CD4-positive, alpha-beta T cell treated with Interferon gamma for 1 hour (primary cell): ENCODE results near the gene TSNAXIP1.

Experiments
- DNase-seq: peaks from one replicate; pipeline ENCODE4 v3.0.0-alpha.2; 2020

The TSNAXIP1 gene

DNA sequence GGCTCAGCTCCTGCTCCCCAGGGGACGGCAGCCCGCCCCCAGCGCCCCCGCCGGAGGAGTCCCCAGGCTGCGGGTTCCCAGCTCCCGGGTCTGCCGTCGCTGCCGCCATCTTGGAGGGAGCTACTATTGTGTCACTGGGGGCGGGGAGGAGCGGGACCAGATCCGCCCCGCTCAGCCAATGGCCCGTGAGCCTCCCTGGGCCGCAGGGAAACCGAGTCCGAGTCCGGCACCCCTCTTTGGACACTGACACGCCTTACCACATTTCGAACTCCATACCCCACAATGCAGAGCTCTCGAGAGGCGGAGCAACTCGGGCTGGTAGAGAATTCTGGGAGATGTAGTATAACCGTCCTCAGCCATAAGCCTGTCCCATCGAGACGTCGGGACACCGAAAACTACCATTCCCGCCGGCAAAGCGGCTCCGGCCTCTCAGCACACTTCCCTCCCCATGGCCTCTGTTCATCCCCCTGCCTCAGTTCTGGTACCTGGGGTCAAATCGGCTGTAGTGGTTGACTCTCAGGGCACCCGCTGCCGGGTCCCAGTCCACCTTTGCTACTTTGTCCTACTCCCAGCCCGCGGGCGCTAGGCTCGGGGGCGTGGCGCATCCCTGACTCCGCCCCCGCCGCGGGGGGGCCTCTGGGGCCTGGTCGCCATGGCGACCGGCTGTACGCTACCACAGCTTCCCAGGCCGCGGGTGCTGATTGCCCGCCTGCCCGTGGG lies at the start of gene TSNAXIP1, which contains the start of gene RANBP10:
Gene TSNAXIP1 (plus strand): TSS at position 462 of the 720 bp plus-strand sequence. CDS start 261 bp downstream, outside the sequence.
Gene RANBP10 (minus strand): TSS at position 133 of the 720 bp plus-strand sequence. CDS start 24 bp downstream, at position 109.
- peak; percentile 99 for DNase-seq

GRCh38 chr16:67758006-67758405 lies 48.7 kb upstream of the TSNAXIP1 start:
- no peak for DNase-seq

- no peak for DNase-seq
Observed at GRCh38 chr16:67758966-67759365, 47.7 kb upstream of the TSNAXIP1 start.

DNA sequence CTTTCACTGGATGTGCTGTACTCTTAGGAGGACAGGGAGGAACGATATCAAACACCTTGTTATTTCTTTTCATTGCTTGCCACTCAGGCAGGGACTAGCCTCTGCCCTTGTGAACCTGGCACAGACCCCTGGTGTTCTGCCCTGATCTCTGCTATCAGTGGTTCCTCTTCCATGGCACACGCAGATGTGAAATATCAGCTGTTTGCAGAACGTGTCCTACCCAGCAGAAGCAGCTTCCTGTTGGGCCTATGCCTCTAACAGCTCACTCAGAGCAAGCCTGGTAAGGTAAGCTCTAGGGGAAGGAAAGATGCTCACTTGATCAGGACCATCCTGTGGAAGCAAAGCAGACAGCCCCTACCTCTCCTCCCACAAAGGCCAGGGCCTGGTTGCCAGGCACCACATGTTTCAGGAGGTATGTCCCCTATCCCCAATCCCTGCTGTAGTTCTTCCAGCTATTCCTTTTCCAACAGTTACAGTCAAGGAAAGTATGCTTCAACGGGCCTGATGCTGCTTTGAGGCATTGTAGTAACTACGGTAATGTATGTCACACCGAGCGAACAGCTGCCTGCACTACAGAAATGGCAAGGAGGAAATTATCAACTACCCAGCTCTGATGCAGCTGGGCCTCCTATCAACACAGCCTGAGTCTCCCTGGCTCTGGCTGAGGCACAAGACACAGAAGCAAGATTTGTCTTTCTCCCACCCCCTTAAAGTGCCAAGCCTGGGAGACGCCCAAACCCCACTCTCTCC lies 46.3 kb upstream of the TSNAXIP1 start:
- no peak for DNase-seq

DNA sequence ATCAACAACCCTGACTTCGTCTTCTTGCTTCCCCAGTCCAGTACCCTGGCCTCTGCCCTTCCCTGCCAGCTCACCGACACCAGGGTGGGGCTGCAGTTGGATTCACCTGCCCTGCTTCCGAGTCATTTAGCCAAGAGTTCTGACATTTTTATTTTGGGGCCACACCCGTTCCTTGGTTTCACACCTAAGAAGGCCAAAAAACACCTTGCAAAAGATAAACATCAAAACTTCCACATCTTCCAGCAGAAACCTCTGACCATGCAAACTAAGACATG lies 45.8 kb upstream of the TSNAXIP1 start:
- no peak for DNase-seq

- no peak for DNase-seq
Observed at GRCh38 chr16:67761924-67762323, 44.8 kb upstream of the TSNAXIP1 start.

- no peak for DNase-seq
Observed at GRCh38 chr16:67762385-67762784, 44.3 kb upstream of the TSNAXIP1 start.

DNA sequence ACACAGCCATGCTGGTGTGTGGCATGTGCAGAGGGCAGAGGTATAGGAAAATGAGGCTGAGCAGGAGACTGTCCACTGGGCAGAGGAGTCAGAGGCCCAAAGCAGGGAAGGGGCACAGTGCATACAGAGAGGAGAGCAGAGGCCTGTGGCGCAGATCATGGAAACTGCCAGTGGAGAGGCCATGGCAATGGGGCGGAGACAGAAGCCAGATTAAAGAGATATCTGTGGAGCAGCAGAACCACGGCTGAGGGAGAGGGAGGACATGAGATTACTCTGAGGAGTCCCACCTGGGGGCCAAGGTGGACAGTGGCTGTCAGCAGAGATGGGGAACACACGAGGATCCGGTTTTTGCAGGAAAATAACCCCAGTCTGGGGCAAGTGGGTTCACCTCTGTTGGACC lies 43.6 kb upstream of the TSNAXIP1 start:
- DNase-seq = no peak

DNA sequence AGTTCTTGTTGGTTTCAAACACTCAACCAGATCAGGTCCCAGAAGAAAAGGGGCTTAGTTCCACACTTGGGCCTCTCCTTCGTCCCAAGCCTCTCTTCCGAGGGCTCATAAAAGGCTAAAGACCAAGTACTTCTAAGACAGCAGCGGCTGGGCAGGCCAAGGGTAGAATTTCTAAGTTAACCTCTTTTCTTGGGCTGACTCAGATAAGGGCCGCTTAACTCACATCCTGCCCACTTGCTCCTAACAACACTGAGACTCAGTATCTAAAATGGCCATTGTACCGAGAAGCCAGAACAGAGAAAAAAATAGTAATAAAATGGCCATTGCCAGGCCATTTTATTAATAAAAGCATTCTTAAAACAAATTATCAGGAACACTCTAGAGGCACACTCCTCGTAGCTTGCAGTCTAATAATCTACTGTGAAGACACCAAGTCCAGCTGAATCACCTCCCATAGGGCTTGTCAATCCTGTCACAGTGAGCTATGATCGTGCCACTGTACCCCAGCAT lies 42.5 kb upstream of the TSNAXIP1 start:
- no peak for DNase-seq

DNA sequence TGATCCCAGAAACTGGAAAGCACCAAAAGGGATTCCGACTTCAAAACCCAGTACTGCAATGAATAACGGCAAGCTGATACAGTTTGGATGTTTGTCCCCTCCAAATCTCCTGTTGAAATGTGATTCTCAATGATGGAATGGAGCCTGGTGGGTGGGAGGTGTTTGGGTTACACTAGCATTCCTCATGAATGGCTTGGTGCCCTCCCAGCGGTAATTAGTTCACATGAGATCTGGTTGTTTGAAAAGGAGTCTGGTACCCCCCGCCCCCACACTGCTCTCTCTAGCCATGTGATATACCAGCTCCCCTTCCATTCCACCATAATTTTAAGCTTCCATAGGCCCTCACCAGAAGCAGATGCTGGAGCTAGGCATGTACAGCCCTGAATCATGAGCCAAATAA lies 40.4 kb upstream of the TSNAXIP1 start:
- DNase-seq = no peak

DNA sequence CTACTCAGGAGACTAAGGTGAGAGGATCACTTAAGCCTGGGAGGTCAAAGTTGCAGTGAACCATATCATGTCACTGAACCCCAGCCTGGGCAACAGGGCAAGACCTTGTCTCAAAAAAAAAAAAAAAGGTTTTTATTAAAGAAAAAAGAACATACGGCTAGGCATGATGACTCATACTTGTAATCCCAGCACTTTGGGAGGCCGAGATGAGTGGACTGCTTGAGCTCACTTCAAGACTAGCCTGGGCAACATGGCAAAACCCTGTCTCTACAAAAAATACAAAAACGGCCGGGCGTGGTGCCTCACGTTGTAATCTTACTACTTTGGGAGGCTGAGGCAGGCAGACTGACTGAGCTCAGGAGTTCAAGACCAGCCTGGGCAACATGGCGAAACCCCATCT lies 38.7 kb upstream of the TSNAXIP1 start:
- no peak for DNase-seq

DNA sequence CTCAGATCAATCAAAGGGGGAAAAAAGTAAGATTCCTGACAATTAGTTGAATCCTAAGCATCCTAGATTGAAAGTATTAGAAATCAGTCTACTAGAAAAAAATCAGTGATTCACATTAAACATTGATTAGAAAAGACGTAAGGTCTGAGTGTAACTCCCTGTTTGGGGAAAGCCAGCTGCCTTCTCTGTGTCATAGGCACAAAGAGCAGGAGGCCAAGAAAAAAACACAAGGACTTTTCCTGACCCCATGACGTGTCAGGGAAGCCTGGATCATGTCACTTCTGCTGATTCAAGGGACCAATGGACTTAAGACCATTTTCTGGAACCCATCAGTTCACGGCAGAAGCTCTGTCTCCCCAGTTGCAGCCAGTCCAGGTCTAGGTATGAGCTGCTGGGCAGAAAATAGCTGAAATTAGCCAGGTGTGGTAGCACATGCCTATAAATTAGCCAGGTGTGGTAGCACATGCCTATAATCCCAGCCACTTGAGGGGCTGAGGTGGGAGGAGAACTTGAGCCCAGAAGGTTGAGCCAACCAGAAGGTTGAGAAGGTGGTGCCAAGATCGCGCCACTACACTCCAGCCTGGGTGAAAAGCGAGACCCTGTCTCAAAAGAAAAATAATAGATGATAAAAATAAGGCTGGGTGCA lies 36.2 kb upstream of the TSNAXIP1 start:
- DNase-seq = no peak

DNA sequence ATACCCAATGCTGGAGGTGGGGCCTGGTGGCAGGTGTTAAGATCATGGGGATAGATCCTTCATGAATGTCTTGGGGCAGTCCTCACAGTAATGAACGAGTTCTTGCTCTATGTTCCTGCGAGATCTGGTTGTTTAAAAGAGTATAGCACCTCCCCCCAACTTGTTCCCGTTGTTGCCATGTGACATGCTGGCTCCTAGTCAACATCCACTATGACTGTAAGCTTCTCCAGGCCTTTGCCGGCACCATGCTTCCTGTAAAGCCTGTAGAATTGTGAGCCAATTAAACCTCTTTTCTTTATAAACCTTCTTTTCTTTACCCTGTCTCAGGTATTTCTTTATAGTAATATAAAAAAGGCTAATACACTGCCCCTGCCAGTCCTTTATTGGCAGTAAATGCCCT lies 33.6 kb upstream of the TSNAXIP1 start:
- DNase-seq = no peak

DNA sequence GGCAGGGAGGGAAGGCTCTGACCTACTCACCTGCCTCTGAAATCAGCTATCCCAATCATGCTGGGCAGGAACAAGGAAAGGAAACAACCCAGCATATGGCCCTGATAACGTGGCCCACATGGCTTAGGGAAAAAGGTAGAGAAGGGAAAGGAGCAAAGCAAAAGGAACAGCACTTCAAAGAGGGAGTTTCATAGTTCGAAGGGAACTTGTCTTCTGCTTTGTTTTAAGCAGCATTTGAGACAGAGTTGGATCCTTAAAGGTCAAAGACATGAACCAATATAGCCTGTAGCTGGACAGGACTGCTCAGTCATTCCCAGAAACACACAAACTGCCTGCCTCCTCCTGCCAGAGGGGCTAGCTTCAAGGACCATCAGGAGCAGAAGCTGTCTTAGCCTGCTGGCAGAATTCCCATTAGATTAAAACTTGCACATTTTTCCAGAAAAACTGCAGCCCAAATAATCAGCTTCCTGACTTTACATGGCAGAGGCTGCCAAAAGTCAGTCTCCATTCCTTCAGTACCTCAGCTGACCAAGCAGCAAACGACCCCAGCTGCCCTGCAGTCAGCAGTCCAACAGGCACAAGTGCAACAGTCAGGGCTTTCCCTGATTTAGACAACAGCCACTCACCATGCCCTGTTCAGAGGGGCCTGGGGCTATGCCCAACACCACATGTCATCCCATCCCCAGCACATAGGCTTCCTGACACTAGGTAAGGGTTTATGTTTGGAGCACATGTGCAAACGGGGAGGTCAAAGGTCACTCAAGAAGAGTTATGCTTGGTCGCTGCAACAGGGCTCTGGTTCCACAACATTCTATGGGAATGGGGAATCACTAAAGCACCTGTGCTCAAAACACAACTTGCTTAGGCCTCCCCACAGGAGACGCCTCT lies 32.9 kb upstream of the TSNAXIP1 start:
- DNase-seq = no peak

DNA sequence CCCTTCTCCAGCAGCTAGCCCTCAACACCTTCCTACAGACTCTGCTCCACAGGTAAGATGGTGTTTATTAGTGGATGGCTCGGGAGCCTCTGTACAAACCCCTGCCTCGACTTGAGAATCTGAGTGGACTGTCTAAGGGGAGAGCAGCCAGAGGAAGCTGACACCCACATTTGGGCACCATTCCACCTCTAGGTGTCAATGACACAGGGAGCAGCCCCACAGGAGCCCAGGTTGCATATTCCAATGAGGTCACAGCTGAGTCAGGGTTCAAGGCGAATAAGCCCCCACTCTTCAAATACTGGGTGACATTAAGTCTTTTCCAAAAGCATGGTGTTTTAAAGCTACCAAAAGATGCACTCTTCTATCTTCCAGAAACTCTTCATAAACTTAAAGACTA lies 32.2 kb upstream of the TSNAXIP1 start:
- no peak for DNase-seq

GRCh38 chr16:67775273-67775672 lies 31.4 kb upstream of the TSNAXIP1 start:
- DNase-seq = no peak

- DNase-seq = no peak
Observed at GRCh38 chr16:67779256-67780014, 27.3 kb upstream of the TSNAXIP1 start.

GRCh38 chr16:67780847-67781564 lies 25.7 kb upstream of the TSNAXIP1 start:
- DNase-seq = no peak

DNA sequence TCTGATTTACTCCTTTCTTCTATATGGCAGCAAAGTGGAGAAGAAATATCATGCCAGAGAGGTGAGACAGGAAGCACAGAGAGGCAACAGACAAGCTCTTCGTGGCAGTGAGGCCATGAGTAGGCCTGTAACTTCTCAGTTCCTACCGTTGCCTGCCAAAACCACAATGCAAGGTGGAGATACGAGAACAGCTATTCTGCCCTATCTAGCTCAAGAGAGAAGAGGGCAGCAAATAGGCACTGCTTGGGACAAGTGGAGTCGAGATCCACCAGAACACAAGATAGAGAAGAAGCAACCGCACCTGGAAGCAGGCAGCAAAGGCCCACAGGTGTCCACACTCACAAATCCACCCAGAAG lies 25.1 kb upstream of the TSNAXIP1 start:
- no peak for DNase-seq

DNA sequence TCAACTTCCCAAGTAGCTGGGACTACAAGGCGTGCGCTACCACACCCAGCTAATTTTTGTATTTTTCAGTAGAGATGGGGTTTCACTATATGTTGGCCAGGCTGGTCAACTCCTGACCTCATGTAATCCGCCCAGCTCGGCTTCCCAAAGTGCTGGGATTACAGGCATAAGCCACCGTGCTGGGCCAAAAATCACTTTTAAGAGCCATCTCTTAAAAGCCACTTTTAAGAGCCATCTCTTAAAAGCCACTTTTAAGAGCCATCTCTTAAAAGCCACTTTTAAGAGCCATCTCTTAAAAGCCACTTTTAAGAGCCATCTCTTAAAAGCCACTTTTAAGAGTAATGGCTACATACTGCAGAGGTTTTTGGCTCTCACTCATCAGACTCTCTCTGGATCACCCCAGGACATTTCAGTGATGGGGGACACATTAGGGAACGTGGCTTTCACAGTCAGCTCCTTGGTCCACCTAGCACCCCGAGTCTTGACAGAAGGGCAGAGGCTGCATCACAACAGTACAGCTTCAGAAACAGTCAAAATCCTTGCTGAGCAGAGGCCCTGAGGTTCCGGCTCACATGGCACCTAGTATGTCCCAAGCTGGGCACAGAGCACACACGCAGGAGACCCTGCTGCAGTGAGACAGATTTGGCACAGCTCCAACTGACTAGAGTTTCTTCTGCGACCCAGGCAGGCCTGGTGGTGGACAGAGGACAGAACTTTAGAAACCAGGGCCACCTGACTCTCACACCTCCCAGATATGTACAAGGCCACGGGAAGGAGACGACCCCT lies 23.9 kb upstream of the TSNAXIP1 start:
- DNase-seq = no peak

DNA sequence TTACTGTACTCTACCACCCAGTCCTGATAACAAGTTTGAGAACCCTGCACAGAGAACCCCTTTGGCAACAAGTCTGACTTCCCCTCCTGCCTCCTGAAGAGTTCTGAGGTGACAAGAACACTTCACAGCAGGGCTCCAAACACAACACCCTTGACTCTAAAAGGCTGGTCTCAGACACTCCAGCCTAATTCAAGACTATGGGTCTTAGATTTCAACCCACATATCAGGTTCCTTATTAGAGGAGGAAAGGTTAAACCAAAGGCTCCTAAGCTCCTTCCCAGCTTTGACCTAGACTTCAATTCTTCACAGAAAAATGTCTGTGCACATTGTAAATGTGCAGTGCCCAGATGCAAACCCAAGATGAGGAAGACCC lies 23.4 kb upstream of the TSNAXIP1 start:
- no peak for DNase-seq
